Hippocampal formation (tissue), 2 donors: ENCODE measurements around the gene RNLS.

Experiments
- DNase-seq, 2 donors: peaks; one replicate each; lab custom pipeline; 2025; lab: John Stamatoyannopoulos, UW

RNLS gene

GRCh38 chr10:88230251-88230650 lies 352.9 kb downstream of the RNLS start:
- DNase-seq: no peak

- DNase-seq: no peak
These were observed 355.0 kb downstream of the RNLS start for GRCh38 chr10:88228130-88228529.

- DNase-seq: no peak
These were observed 355.6 kb downstream of the RNLS start for GRCh38 chr10:88227342-88228018.

- DNase-seq: no peak
These were observed 356.2 kb downstream of the RNLS start for GRCh38 chr10:88226891-88227290.

GRCh38 chr10:88226071-88226659 lies 357.0 kb downstream of the RNLS start:
- DNase-seq: no peak
